HCT116 (cell line): ENCODE data around the gene H6PD. TPM values are rescaled to one million over a fixed set of nuclear protein-coding genes. Genes with fewer than 3 reads are reported as not detected.

Experiments used
- ATAC-seq: fragments of 200-7000 bp; cut with Tn5 transposase; 2 replicates; pipeline ENCODE4 v1.9.1; 2020; ENCODE audit warnings: mild to moderate bottlenecking, moderate library complexity
- BruUV-seq: library from RNA; stranded (reverse); fragments of 400-500 nt; replicated peaks from 2 replicates; lab custom pipeline; 2021; lab: Mats Ljungman, UMichigan
- CTCF ChIA-PET: fragments of 300-600 bp; sonication (Branson Sonifier 250); formaldehyde crosslinking; loops from one replicate; lab custom pipeline; 2021; ENCODE audit warnings: antibody characterized with exemption; lab: Charles Lee
- POLR2A ChIA-PET: fragments of 300-600, 350-600 bp; sonication (Branson Sonifier 250); formaldehyde crosslinking; loops from one replicate; lab custom pipeline; 2021; ENCODE audit warnings: antibody characterized with exemption; lab: Charles Lee
- RAD21 ChIA-PET, 2 experiments: fragments of 300-600 bp; sonication (Branson Sonifier 250); formaldehyde crosslinking; loops; one replicate each; lab custom pipeline; 2023; ENCODE audit warnings: low total read pairs in 2 of 2; ENCODE audit not compliant: uncharacterized antibody in 2 of 2, unreplicated experiment in 2 of 2, low non-redundant PET in 1 of 2; lab: Charles Lee
- DNase-seq: peaks from one replicate; pipeline ENCODE4 v3.0.0-alpha.2; 2010; ENCODE audit warnings: low read depth, low spot score
- H2AFZ ChIP-seq: fragments of 200-600 bp; shearing (Covaris generic), sonication (generic); 2 replicates; pipeline ENCODE4 v1.6.1; 2017; ENCODE audit warnings: low read depth, mixed run types, mixed read lengths, antibody characterized with exemption, low read length; ENCODE audit not compliant: poor library complexity, severe bottlenecking
- H3K27ac ChIP-seq: 2 replicates; pipeline ENCODE4 v1.5.1; 2012; ENCODE audit warnings: low read depth, low read length
- H3K27me3 ChIP-seq: fragments of 200-600 bp; sonication (generic); 2 replicates; pipeline ENCODE4 v1.6.1; 2016; ENCODE audit warnings: mixed run types, low read length, mixed read lengths; ENCODE audit not compliant: insufficient read depth
- H3K36me3 ChIP-seq, 2 experiments: fragments of 200-500 bp in 1 of 2; fragments of 200-600 bp in 1 of 2; sonication (Bioruptor generic) in 1 of 2; sonication (generic) in 1 of 2; 2 replicates each; pipeline versions ENCODE4 v1.5.1 to v1.6.1; 2014 to 2016; ENCODE audit warnings: low read length in 2 of 2, inconsistent platforms in 1 of 2, mixed read lengths in 1 of 2, mixed run types in 1 of 2; ENCODE audit not compliant: insufficient read depth in 2 of 2, control insufficient read depth in 1 of 2
- H3K4me1 ChIP-seq, 2 experiments: fragments of 200-600 bp in 1 of 2; sonication (generic) in 1 of 2; 2 replicates each; pipeline versions ENCODE4 v1.5.1 to v1.6.1; 2012 to 2017; ENCODE audit warnings: low read length in 2 of 2, inconsistent platforms in 1 of 2, mild to moderate bottlenecking in 1 of 2, mixed read lengths in 1 of 2, mixed run types in 1 of 2, moderate library complexity in 1 of 2; ENCODE audit not compliant: insufficient read depth in 2 of 2, control insufficient read depth in 1 of 2
- H3K4me2 ChIP-seq: fragments of 200-600 bp; sonication (generic); 2 replicates; pipeline ENCODE4 v1.6.1; 2017; ENCODE audit warnings: mixed run types, low read length, mixed read lengths
- H3K4me3 ChIP-seq, 2 experiments: fragments of 200-600 bp in 1 of 2; sonication (generic) in 1 of 2; replicated peaks in 1 of 2; 2 replicates each; pipeline ENCODE4 v1.5.1; 2011 to 2016; ENCODE audit warnings: low read length in 2 of 2, control low read depth in 1 of 2, low read depth in 1 of 2, mild to moderate bottlenecking in 1 of 2, mixed read lengths in 1 of 2, mixed run types in 1 of 2
- H3K79me2 ChIP-seq: fragments of 200-600 bp; sonication (generic); 2 replicates; pipeline ENCODE4 v1.6.1; 2017; ENCODE audit warnings: mild to moderate bottlenecking, mixed run types, low read length, moderate library complexity, mixed read lengths; ENCODE audit not compliant: insufficient read depth
- H3K9ac ChIP-seq: fragments of 200-600 bp; sonication (generic); 2 replicates; pipeline ENCODE4 v1.6.1; 2016; ENCODE audit warnings: low read length, mixed read lengths
- H3K9me2 ChIP-seq: fragments of 200-600 bp; sonication (generic), shearing (Covaris generic); 2 replicates; pipeline ENCODE4 v1.6.1; 2017; ENCODE audit warnings: mixed run types, mild to moderate bottlenecking, moderate library complexity; ENCODE audit not compliant: insufficient read depth
- H3K9me3 ChIP-seq, 2 experiments: fragments of 200-500 bp in 1 of 2; fragments of 200-600 bp in 1 of 2; sonication (Bioruptor generic) in 1 of 2; sonication (generic) in 1 of 2; 2 replicates each; pipeline ENCODE4 v1.6.1; 2014 to 2017; ENCODE audit warnings: low read length in 2 of 2, mixed read lengths in 2 of 2, inconsistent platforms in 1 of 2, low read depth in 1 of 2, mild to moderate bottlenecking in 1 of 2, mixed run types in 1 of 2, moderate library complexity in 1 of 2; ENCODE audit not compliant: control insufficient read depth in 1 of 2, insufficient read depth in 1 of 2
- H4K20me1 ChIP-seq: fragments of 200-600 bp; sonication (generic), shearing (Covaris generic); 2 replicates; pipeline ENCODE4 v1.6.1; 2017; ENCODE audit warnings: mixed run types, mild to moderate bottlenecking, moderate library complexity; ENCODE audit not compliant: insufficient read depth
- CBX3 ChIP-seq: IDR thresholded peaks from 2 replicates; pipeline ENCODE4 v1.6.1; 2012; ENCODE audit warnings: low read depth
- CEBPB ChIP-seq: IDR thresholded peaks from 2 replicates; pipeline ENCODE4 v1.6.1; 2012; ENCODE audit warnings: low read depth
- POLR2AphosphoS5 ChIP-seq: IDR thresholded peaks from 2 replicates; pipeline ENCODE4 v1.6.1; 2011; ENCODE audit warnings: mild to moderate bottlenecking, low read depth, low read length, moderate library complexity
- TCF7L2 ChIP-seq: IDR thresholded peaks from 2 replicates; pipeline ENCODE4 v1.7.0; 2011; ENCODE audit warnings: borderline replicate concordance, inconsistent platforms; ENCODE audit not compliant: insufficient read depth, insufficient read length; ENCODE audit errors: extremely low read depth
- ZFX ChIP-seq: fragments of 450-650 bp; IDR thresholded peaks from 2 replicates; pipeline ENCODE4 v1.6.1; 2017
- intact Hi-C: fragments of 100-400 bp; cut with micrococcal nuclease; formaldehyde crosslinking; loops from 2 replicates; pipeline ENCODE4 v1.10.0; 2022
- total RNA-seq: library from RNA; stranded (reverse); gene quantifications from one replicate; pipeline ENCODE4 v1.2.1, GENCODE V29; 2021; ENCODE audit not compliant: unreplicated experiment
- TF ChIP-seq, protein P1 (sequence below), 3 experiments: fragments of 200-600 bp in 1 of 3; sonication (generic) in 1 of 3; IDR thresholded peaks in 2 of 3; conservative IDR thresholded peaks in 1 of 3; 2 replicates each; pipeline ENCODE4 v1.5.1; 2012 to 2017; ENCODE audit warnings: low read depth in 2 of 3, low read length in 2 of 3, antibody characterized with exemption in 1 of 3, borderline replicate concordance in 1 of 3, control low read depth in 1 of 3, mild to moderate bottlenecking in 1 of 3, mixed read lengths in 1 of 3, mixed run types in 1 of 3, moderate library complexity in 1 of 3; ENCODE audit not compliant: insufficient read depth in 1 of 3

Gene H6PD
- total RNA-seq, 1 experiment from 2014 or later, result 16.2 TPM

DNA sequence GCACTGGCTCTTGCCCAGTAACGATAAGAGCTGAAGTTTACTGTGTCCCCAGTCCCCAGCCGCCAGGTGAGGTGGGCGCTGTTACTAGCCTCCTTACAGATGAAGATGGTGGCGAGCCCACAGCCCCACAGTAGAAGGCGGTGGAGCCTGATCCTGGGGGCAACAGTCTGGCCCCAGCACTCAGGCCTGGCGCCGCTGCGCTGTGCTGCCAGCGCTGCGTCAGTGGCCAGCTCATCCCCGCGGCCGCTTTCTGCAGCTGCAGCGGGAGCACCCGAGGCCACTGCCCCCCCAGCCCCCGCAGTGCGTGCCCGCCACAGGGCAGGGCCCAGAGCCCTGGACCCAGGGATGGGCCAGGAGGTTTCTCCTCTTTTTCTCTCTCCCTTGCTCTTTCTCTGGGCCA is 13.3 kb downstream of the H6PD start (continued):
- TF ChIP-seq, protein P1, sequence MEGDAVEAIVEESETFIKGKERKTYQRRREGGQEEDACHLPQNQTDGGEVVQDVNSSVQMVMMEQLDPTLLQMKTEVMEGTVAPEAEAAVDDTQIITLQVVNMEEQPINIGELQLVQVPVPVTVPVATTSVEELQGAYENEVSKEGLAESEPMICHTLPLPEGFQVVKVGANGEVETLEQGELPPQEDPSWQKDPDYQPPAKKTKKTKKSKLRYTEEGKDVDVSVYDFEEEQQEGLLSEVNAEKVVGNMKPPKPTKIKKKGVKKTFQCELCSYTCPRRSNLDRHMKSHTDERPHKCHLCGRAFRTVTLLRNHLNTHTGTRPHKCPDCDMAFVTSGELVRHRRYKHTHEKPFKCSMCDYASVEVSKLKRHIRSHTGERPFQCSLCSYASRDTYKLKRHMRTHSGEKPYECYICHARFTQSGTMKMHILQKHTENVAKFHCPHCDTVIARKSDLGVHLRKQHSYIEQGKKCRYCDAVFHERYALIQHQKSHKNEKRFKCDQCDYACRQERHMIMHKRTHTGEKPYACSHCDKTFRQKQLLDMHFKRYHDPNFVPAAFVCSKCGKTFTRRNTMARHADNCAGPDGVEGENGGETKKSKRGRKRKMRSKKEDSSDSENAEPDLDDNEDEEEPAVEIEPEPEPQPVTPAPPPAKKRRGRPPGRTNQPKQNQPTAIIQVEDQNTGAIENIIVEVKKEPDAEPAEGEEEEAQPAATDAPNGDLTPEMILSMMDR (IDR thresholded peaks at IDR 0.05 in 2 of 3, conservative IDR thresholded peaks at IDR 0.05 in 1 of 3; ENCODE audit: borderline replicate concordance in 1 of 3, insufficient read depth in 1 of 3, low read depth in 2 of 3, low read length in 2 of 3), result no peak

DNA sequence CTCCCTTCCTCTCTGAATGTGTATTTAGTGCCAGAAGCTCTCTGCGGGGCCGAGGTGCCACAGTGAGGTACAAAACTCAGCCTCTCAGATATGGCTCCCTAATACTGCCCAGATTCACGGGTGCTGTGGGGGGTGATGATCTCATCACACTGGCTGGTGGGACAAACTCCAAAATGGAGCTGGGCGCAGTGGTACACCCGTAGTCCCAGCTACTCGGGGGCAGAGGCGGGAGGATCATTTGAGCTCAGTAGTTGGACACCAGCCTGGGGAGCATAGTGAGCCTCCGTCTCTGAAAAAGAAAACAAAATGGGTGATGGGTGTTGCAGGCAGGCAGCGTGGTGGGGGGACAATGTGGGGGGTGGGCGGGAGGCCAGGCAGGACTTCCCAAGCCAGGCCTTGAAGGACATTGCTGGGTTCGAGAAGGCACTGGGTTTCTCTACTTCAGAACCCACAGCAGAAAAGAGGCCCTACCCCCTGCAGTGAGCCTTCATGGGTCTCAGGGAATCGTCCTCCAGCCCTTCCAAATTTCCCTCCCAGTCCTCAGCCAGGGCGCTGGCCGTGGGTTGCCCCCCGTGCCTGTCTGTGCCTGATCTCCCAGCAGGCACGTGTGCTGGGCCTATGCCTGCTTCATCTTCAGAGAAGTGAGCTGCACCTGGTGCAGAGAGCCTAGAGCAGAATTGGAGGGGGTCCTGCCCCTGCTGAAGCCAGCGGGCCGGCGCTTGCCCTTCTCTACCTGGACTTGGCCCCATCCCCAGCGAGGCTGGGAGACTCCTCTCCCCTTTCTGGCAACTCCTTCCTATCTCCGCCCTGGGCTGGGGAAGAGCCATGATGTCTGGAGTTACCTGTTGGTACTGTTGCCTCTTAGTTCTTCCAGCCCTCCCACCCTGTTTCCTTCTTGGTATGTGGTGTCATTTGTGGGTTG is 14.0 kb downstream of the H6PD start:
- RAD21 ChIA-PET, result no interaction called here
- no peaks in the 10 kb centered on the region for H3K4me1 ChIP-seq
- no peaks in the 10 kb centered on the region for H3K36me3 ChIP-seq
- DNase-seq, result no peak
- H3K9me3 ChIP-seq, result no peaks in the 10 kb centered on the region
- H3K9ac ChIP-seq, result no peak overlapping the region
- H3K4me3 ChIP-seq, result no peak overlapping the region
- no peaks in the 10 kb centered on the region for H3K27me3 ChIP-seq
- no peak for ATAC-seq
- CTCF ChIA-PET, result interaction anchor here (1.4 kb wide), 1 partner anchor 14 kb away, joined by 3 read pairs; the partner anchor contains the start of gene H6PD
- no peak overlapping the region for H3K27ac ChIP-seq
- H2AFZ ChIP-seq, result no peak overlapping the region
- H3K9me2 ChIP-seq, result no peaks in the 10 kb centered on the region
- H4K20me1 ChIP-seq, result no peaks in the 10 kb centered on the region
- POLR2A ChIA-PET, result no interaction called here
- H3K79me2 ChIP-seq, result no peaks in the 10 kb centered on the region
- no peak for TF ChIP-seq CEBPB
- no peak for TF ChIP-seq CBX3
- TF ChIP-seq POLR2AphosphoS5, result no peak
- TF ChIP-seq TCF7L2, result no peak
- TF ChIP-seq, protein P1 (IDR thresholded peaks at IDR 0.05 in 2 of 3, conservative IDR thresholded peaks at IDR 0.05 in 1 of 3; ENCODE audit: borderline replicate concordance in 1 of 3, insufficient read depth in 1 of 3, low read depth in 2 of 3, low read length in 2 of 3), result no peak
- TF ChIP-seq ZFX, result no peak
- intact Hi-C loops, result no loop called here
- BruUV-seq, result no TSS peak
- no peak overlapping the region for H3K4me2 ChIP-seq
